ENCODE data around the gene PFAS. TPM values are rescaled to one million over a fixed set of nuclear protein-coding genes. Genes with fewer than 3 reads are reported as not detected.

PFAS gene
- total RNA-seq, 1 experiment from 2014 or later: 66.8 TPM

DNA sequence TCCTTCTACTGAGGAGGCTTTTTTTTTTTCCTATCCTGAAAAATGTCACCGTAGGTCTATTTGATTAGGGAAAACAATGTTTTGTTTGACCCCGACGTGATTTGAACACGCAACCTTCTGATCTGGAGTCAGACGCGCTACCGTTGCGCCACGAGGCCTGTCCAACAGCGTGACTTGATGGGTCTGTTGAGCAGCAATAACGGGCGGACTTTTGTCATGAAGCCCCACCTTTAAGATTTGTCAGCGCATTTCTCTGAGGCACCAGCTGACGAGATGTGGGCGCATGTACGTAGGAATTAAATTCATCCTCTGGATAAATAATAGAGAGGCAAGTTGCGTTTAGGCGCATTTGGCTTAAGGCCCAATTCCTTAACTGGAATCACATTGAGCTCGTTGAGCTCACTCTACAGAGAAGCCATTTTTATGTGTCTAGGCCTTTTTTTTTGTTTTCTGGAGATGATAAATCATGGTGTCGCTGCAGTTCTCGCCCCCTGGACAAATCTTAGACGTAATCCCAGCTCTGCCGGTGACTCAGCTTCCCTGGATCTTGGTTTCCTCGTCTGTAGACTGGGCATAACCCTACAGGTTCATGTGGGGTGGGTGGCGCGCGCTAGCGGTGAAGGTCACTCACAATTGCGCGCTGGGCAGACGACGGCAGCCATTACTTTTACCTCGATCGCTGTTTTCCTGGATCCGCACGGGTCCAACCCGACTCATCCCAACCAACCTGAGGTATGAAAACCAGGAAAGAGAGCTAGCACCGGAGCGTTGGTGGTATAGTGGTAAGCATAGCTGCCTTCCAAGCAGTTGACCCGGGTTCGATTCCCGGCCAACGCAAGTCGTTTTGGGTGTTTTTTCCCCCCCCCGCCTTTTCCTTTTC lies 28.1 kb upstream of the PFAS start:
- Mint-ChIP-seq H3K4me1 (ENCODE audit: low read depth, unreplicated experiment) (peaks cover 7% of the 10 kb centered on the region), H3K36me3 (ENCODE audit: insufficient read depth, unreplicated experiment) (peaks cover 47% of the 10 kb centered on the region), H3K27ac (ENCODE audit: unreplicated experiment) (peak overlapping the region; percentile 99), H3K4me3 (ENCODE audit: low read depth, unreplicated experiment) (peak overlapping the region; percentile 87), H3K27me3 (ENCODE audit: unreplicated experiment) (no peaks in the 10 kb centered on the region), H3K9me3 (ENCODE audit: low read depth, unreplicated experiment) (no peaks in the 10 kb centered on the region)
- CTCF ChIA-PET: interaction anchor here (0.9 to 1.7 kb wide), 5 partner anchors 11 to 80 kb away, joined by 3 to 7 read pairs (median 5); partner anchors contain the start of genes AURKB, CTC1 and PFAS
- DNase-seq: peak; percentile 89
- intact Hi-C loops (cut with micrococcal nuclease; ENCODE audit: unreplicated experiment): loop anchor here (2.0 to 10.0 kb wide), 3 partner anchors 34 to 84 kb away; no protein-coding TSS in a partner anchor
- no peak for TF ChIP-seq CTCF (IDR thresholded peaks at IDR 0.05; ENCODE audit: unreplicated experiment)
- no TSS peak for BruUV-seq (replicated peaks)

GRCh38 chr17:8221663-8222379 lies 27.3 kb upstream of the PFAS start:
- intact Hi-C loops (cut with micrococcal nuclease; ENCODE audit: unreplicated experiment): loop anchor here (2.0 to 10.0 kb wide), 3 partner anchors 35 to 85 kb away; no protein-coding TSS in a partner anchor
- DNase-seq: peak; percentile 85
- H3K9me3 Mint-ChIP-seq (ENCODE audit: low read depth, unreplicated experiment): no peaks in the 10 kb centered on the region
- no peak for TF ChIP-seq CTCF (IDR thresholded peaks at IDR 0.05; ENCODE audit: unreplicated experiment)
- H3K27me3 Mint-ChIP-seq (ENCODE audit: unreplicated experiment): no peaks in the 10 kb centered on the region
- CTCF ChIA-PET: interaction anchor here (0.9 to 1.7 kb wide), 6 partner anchors 12 to 79 kb away, joined by 3 to 7 read pairs (median 5); partner anchors contain the start of genes AURKB, CTC1 and PFAS
- no TSS peak for BruUV-seq (replicated peaks)
- peaks cover 55% of the 10 kb centered on the region for H3K36me3 Mint-ChIP-seq (ENCODE audit: insufficient read depth, unreplicated experiment)
- H3K27ac Mint-ChIP-seq (ENCODE audit: unreplicated experiment): peak overlapping the region; percentile 99
- H3K4me1 Mint-ChIP-seq (ENCODE audit: low read depth, unreplicated experiment): peaks cover 10% of the 10 kb centered on the region
- H3K4me3 Mint-ChIP-seq (ENCODE audit: low read depth, unreplicated experiment): peak overlapping the region; percentile 87

GRCh38 chr17:8222380-8222629 lies 26.8 kb upstream of the PFAS start:
- intact Hi-C loops (cut with micrococcal nuclease; ENCODE audit: unreplicated experiment): loop anchor here (5.0 to 10.0 kb wide), 2 partner anchors 82 to 85 kb away; no protein-coding TSS in a partner anchor
- TF ChIP-seq CTCF (IDR thresholded peaks at IDR 0.05; ENCODE audit: unreplicated experiment): no peak
- Mint-ChIP-seq H3K4me1 (ENCODE audit: low read depth, unreplicated experiment) (peaks cover 15% of the 10 kb centered on the region), H3K9me3 (ENCODE audit: low read depth, unreplicated experiment) (no peaks in the 10 kb centered on the region), H3K27me3 (ENCODE audit: unreplicated experiment) (no peaks in the 10 kb centered on the region), H3K36me3 (ENCODE audit: insufficient read depth, unreplicated experiment) (peaks cover 60% of the 10 kb centered on the region), H3K27ac (ENCODE audit: unreplicated experiment) (peak overlapping the region; percentile 99), H3K4me3 (ENCODE audit: low read depth, unreplicated experiment) (peak overlapping the region; percentile 87)
- no TSS peak for BruUV-seq (replicated peaks)
- no peak for DNase-seq
- CTCF ChIA-PET: interaction anchor here (0.8 to 1.7 kb wide), 4 partner anchors 25 to 79 kb away, joined by 3 to 5 read pairs (median 4); partner anchors contain the start of gene CTC1

- Mint-ChIP-seq H3K4me1 (ENCODE audit: low read depth, unreplicated experiment) (peaks cover 20% of the 10 kb centered on the region), H3K36me3 (ENCODE audit: insufficient read depth, unreplicated experiment) (peaks cover 65% of the 10 kb centered on the region), H3K27ac (ENCODE audit: unreplicated experiment) (peak overlapping the region; percentile 99), H3K27me3 (ENCODE audit: unreplicated experiment) (no peaks in the 10 kb centered on the region), H3K9me3 (ENCODE audit: low read depth, unreplicated experiment) (no peaks in the 10 kb centered on the region), H3K4me3 (ENCODE audit: low read depth, unreplicated experiment) (peak overlapping the region; percentile 87)
- CTCF ChIA-PET: interaction anchor here (0.7 to 1.2 kb wide), 4 partner anchors 31 to 153 kb away, joined by 3 to 5 read pairs (median 3); no protein-coding TSS in a partner anchor
- BruUV-seq (replicated peaks): TSS peak; percentile 40
- peak; percentile 88 for DNase-seq
- intact Hi-C loops (cut with micrococcal nuclease; ENCODE audit: unreplicated experiment): loop anchor here (5.0 to 10.0 kb wide), 2 partner anchors 82 to 85 kb away; no protein-coding TSS in a partner anchor
- TF ChIP-seq CTCF (IDR thresholded peaks at IDR 0.05; ENCODE audit: unreplicated experiment): no peak
Measured at GRCh38 chr17:8222630-8223355, 26.3 kb upstream of the PFAS start.

Data from Calu3 (cell line).